Stimulated activated naive CD8-positive, alpha-beta T cell treated with anti-CD3 and anti-CD28 coated beads, Interleukin-15, amount 100 ng/mL, for 72 hours (primary cell): ENCODE results near the gene TAOK1.

ENCODE experiments used
- ATAC-seq: fragments of 150-1000 bp; cut with Tn5 transposase; 2 replicates; pipeline ENCODE4 v1.10.0; 2021; ENCODE audit warnings: mild to moderate bottlenecking, moderate library complexity
- DNase-seq, 2 donors: peaks; one replicate each; pipeline ENCODE4 v3.0.0; 2021 to 2022
- H3K27ac Mint-ChIP-seq, 2 donors: one replicate each; pipeline ENCODE4 v1.8.0; 2022; ENCODE audit warnings: mild to moderate bottlenecking in 2 of 2, mixed read lengths in 2 of 2, moderate library complexity in 2 of 2
- H3K27me3 Mint-ChIP-seq: one replicate; pipeline ENCODE4 v1.8.0; 2022; ENCODE audit warnings: mixed read lengths
- H3K4me1 Mint-ChIP-seq: one replicate; pipeline ENCODE4 v1.8.0; 2022; ENCODE audit warnings: mild to moderate bottlenecking, mixed read lengths
- H3K4me3 Mint-ChIP-seq, 2 donors: one replicate each; pipeline ENCODE4 v1.8.0; 2022; ENCODE audit warnings: mild to moderate bottlenecking in 2 of 2, mixed read lengths in 2 of 2, moderate library complexity in 1 of 2
- H3K9me3 Mint-ChIP-seq, 2 donors: one replicate each; pipeline ENCODE4 v1.8.0; 2022; ENCODE audit warnings: mixed read lengths in 2 of 2

Gene TAOK1

DNA sequence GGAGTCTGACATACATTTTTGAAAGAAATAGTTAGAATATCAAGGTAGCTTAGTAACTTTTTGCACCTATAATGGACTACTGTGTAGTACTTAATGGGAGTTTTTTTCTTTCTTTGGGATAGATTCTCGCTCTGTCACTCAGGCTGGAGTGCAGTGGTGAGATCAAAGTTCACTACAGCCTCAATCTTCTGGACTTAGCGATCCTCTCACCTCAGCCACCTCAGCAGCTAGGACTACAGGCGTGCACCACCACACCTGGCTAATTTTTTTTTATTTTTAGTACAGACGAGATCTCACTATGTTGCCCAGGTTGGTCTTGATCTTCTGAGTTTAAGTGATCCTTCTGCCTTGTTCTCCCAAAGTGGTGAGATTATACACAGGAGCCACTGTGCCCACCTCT is 9.5 kb downstream of the TAOK1 start:
- ATAC-seq (no peak), DNase-seq (no peak)
- H3K9me3 Mint-ChIP-seq = no peaks in the 10 kb centered on the region
- no peak overlapping the region for H3K4me3 Mint-ChIP-seq
- H3K27ac Mint-ChIP-seq = no peak overlapping the region
- no peaks in the 10 kb centered on the region for H3K27me3 Mint-ChIP-seq
- peaks cover 40% of the 10 kb centered on the region for H3K4me1 Mint-ChIP-seq

DNA sequence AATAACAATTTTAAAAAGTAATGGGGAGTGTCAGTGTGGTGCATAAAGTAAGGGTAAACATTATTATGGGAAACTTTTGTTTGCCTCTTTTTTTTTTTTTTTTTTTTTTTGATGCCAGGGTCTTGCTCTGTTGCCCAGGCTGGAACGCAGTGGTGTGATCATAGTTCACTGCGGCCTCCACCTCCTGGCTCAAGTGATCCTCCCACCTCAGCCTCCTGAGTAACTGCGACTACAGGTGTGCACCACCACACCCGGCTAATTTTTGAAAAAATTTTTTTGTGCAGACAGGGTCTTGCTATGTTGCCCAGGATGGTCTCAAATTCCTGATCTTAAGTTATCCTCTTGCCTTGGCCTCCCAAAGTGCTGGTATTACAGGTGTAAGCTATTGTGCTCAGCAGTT is 10.7 kb downstream of the TAOK1 start:
- no peak overlapping the region for H3K4me3 Mint-ChIP-seq
- ATAC-seq (no peak), DNase-seq (no peak)
- peaks cover 34% of the 10 kb centered on the region for H3K4me1 Mint-ChIP-seq
- no peaks in the 10 kb centered on the region for H3K9me3 Mint-ChIP-seq
- H3K27ac Mint-ChIP-seq = peak overlapping the region in 1 of 2 donors; percentile 34
- no peaks in the 10 kb centered on the region for H3K27me3 Mint-ChIP-seq

DNA sequence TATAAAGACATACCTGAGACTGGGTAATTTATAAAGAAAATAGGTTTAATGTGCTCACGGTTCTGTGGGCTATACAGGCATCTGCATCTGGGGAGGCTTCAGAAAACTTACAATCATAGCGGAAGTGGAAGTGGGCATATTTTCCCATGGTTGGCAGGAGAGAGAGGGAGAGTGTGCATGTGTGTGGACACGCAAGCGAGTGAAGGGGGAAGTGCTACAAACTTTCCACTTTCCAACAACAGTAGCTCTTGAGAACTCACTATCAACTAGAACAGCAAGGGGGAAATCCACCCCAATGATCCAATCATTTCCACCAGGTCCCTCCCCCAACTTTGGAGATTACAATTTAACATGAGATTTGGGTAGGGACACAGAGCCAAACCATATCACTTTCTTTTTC is 11.1 kb downstream of the TAOK1 start:
- peaks cover 39% of the 10 kb centered on the region for H3K4me1 Mint-ChIP-seq
- DNase-seq (no peak), ATAC-seq (no peak)
- H3K9me3 Mint-ChIP-seq = no peaks in the 10 kb centered on the region
- no peaks in the 10 kb centered on the region for H3K27me3 Mint-ChIP-seq
- no peak overlapping the region for H3K27ac Mint-ChIP-seq
- no peak overlapping the region for H3K4me3 Mint-ChIP-seq

DNA sequence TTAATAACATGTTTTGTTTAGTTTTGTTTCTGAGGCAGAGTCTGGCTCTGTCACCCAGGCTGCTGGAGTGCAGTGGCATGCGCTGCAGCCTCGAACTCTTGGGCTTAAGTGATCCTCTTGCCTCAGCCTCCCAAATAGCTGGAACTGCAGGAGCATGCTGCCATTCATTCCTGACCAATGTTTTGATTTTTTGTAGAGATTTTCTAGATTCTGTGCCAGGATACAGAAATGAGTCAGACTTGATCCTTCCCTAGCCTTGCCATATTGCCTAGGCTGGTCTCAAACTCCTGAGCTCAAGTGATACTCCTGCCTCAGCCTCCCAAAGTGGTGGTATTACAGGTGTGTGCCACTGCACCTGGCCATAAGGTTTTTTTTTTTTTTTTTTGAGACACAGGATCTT is 17.7 kb downstream of the TAOK1 start:
- H3K27me3 Mint-ChIP-seq = no peaks in the 10 kb centered on the region
- no peak overlapping the region for H3K4me3 Mint-ChIP-seq
- H3K4me1 Mint-ChIP-seq = peaks cover 42% of the 10 kb centered on the region
- no peak for DNase-seq
- no peaks in the 10 kb centered on the region for H3K9me3 Mint-ChIP-seq
- no peak for ATAC-seq
- no peak overlapping the region for H3K27ac Mint-ChIP-seq

DNA sequence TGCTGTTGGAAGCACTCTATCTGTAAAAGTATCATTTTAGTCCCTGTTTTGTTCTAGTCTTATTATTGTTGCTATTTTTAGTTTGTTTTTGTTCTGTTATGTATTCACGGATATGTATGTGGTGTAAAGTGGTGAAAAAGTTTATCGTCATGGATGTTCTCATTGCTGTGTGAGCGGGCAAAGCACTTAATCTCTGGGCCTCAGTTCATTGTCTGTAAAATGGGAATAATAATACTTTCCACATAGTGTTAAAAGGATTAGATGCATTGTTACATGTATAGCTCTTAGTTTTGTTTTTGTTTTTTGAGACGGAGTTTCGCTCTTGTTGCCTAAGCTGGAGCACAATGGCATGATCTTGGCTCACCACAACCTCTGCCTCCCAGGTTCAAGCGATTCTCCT is 19.8 kb downstream of the TAOK1 start:
- Mint-ChIP-seq H3K4me1 (peaks cover 47% of the 10 kb centered on the region), H3K27me3 (no peaks in the 10 kb centered on the region), H3K9me3 (no peaks in the 10 kb centered on the region), H3K4me3 (no peak overlapping the region), H3K27ac (no peak overlapping the region)
- no peak for ATAC-seq
- DNase-seq = no peak

DNA sequence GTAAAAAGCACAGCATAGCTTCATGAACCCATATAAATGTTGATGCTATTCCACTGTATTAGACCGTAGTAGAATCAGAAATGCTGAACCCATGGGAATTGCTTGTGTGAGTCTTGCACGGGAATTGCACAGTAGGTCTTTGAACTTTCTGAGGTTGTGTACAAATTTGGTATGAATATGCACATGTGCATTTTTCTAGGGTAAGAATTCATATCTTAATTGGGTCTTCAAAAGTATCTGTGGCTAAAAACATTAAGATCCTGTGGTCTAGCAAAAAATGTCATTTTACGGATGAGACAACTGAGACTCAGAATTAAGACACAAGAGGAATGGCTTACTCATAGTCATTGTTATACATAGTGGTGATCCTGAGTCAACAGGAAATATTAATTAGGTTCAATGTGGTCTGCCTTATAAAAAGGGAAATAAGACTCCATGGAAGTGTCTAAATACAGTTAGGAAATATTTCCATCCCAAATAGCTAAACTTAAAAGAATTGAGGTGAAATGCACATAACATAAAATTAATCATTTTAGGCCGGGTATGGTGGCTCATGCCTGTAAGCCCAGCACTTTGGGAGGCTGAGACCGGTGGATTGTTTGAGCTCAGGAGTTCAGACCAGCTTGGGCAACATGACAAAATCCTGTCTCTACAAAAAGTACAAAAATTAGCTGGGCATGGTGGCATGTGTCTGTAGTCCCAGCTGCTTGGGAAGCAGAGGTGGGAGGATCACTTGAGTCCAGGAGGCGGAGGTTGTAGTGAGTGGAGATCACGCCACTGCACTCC is 22.8 kb downstream of the TAOK1 start:
- no peak for DNase-seq
- H3K9me3 Mint-ChIP-seq = no peaks in the 10 kb centered on the region
- peak; percentile 75 for ATAC-seq
- H3K27ac Mint-ChIP-seq = no peak overlapping the region
- no peak overlapping the region for H3K4me3 Mint-ChIP-seq
- H3K27me3 Mint-ChIP-seq = no peaks in the 10 kb centered on the region
- peaks cover 38% of the 10 kb centered on the region for H3K4me1 Mint-ChIP-seq

DNA sequence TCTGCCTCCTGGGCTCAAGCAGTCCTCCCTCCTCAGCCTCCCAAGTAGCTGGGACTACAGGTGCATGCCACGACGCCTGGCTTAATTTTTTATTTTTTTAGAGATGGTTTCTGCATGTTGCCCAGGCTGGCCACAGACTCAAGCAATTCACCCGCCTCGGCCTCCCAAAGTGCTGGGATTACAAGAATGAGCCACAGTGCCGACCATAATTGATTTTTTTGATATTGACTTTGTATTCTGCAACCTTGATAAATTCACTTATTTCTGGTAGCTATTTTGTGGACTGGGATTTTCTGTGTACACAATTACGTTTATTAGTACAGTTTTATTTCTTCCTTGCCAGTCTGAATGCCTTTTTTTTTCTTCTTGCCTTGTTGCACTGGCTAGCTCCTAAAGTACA is 30.0 kb downstream of the TAOK1 start:
- DNase-seq = no peak
- no peaks in the 10 kb centered on the region for H3K27me3 Mint-ChIP-seq
- H3K9me3 Mint-ChIP-seq = no peaks in the 10 kb centered on the region
- peak overlapping the region in 1 of 2 donors; percentile 71 for H3K27ac Mint-ChIP-seq
- no peak overlapping the region for H3K4me3 Mint-ChIP-seq
- peaks cover 10% of the 10 kb centered on the region for H3K4me1 Mint-ChIP-seq
- ATAC-seq = no peak

DNA sequence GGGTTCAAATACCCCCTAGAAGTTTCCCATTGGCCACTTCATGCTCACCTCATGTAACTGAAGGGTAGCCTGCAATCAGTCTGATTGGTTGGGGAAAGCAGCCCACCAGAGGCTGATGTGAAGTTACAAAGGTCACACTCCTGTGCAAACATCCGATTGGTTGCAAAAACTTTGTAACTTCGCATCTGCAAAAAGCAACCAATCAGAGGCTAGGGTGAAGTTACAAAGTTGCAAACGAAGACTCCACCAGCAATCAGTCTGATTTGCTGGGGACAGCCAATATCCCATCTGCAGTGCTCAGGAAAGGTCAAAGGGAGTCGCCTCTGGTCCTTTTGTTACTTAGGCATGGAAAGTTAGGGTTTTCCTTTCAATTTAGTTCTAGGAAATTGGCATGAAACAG is 40.1 kb downstream of the TAOK1 start:
- no peak overlapping the region for H3K4me3 Mint-ChIP-seq
- DNase-seq = no peak
- no peaks in the 10 kb centered on the region for H3K27me3 Mint-ChIP-seq
- H3K4me1 Mint-ChIP-seq = peaks cover 18% of the 10 kb centered on the region
- no peak for ATAC-seq
- H3K27ac Mint-ChIP-seq = no peak overlapping the region
- H3K9me3 Mint-ChIP-seq = no peaks in the 10 kb centered on the region

DNA sequence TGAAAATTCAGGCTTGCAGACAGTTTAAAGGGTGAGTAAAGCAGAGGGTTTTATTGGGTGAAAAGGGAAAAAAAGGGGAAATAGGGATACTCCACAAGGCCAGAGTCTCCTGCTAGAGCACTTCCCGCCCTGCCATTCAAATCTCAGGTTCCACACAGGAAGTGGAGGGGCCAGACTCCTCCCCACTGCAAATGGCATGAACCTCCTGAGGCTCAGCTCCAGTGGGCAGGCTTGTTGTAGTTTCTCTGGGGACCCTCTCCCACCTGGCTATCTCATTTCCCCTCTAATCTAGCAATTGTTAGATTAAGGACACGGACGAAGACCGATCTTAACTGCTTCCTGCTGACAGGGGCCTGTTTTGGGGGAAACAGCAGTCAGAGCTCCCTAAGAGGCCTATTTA is 43.4 kb downstream of the TAOK1 start:
- H3K27me3 Mint-ChIP-seq = no peaks in the 10 kb centered on the region
- no peak overlapping the region for H3K4me3 Mint-ChIP-seq
- ATAC-seq (no peak), DNase-seq (no peak)
- no peak overlapping the region for H3K27ac Mint-ChIP-seq
- H3K4me1 Mint-ChIP-seq = peaks cover 18% of the 10 kb centered on the region
- no peaks in the 10 kb centered on the region for H3K9me3 Mint-ChIP-seq

DNA sequence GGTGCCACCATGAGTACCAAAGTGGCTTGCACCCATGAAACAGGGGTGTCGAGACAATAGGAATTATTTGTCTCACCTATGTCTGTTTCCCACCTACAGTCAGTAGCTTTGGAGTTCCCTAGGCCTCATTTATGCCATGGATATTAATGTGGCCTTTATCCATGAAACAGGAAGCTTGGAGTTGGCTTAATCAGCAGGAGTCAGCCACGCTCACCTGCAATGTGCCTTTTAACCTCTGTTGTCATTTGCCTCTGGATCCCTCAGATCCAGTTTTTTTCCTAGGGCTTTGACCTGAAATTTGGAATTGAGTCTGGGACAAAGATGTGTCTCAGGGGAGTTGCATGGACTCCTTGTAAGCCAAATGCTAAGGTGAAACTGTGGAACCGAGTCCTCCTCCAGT is 44.4 kb downstream of the TAOK1 start:
- no peak overlapping the region for H3K27ac Mint-ChIP-seq
- ATAC-seq = no peak
- no peaks in the 10 kb centered on the region for H3K9me3 Mint-ChIP-seq
- H3K27me3 Mint-ChIP-seq = no peaks in the 10 kb centered on the region
- peaks cover 18% of the 10 kb centered on the region for H3K4me1 Mint-ChIP-seq
- DNase-seq = no peak
- H3K4me3 Mint-ChIP-seq = no peak overlapping the region

DNA sequence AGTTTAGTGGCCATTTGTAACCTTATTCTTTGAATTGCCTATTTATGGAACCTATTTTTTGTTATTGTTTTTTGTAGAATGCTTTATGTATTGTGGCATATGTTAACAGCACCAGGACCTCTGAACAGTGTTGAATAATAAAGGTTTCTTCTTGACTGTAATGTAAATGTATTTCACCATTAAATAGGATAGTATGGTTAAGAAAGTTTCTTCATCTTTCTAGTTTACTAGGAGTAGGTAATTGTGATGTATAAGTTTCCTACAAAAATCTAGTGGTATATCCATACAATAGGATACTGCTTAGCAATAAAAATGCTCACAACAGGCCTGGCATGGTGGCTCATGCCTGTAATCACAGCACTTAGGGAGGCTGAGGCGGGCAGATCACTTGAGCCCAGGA is 52.3 kb downstream of the TAOK1 start:
- Mint-ChIP-seq H3K27ac (no peak overlapping the region), H3K4me3 (no peak overlapping the region), H3K4me1 (peaks cover 47% of the 10 kb centered on the region), H3K9me3 (no peaks in the 10 kb centered on the region), H3K27me3 (no peaks in the 10 kb centered on the region)
- DNase-seq = no peak
- no peak for ATAC-seq

DNA sequence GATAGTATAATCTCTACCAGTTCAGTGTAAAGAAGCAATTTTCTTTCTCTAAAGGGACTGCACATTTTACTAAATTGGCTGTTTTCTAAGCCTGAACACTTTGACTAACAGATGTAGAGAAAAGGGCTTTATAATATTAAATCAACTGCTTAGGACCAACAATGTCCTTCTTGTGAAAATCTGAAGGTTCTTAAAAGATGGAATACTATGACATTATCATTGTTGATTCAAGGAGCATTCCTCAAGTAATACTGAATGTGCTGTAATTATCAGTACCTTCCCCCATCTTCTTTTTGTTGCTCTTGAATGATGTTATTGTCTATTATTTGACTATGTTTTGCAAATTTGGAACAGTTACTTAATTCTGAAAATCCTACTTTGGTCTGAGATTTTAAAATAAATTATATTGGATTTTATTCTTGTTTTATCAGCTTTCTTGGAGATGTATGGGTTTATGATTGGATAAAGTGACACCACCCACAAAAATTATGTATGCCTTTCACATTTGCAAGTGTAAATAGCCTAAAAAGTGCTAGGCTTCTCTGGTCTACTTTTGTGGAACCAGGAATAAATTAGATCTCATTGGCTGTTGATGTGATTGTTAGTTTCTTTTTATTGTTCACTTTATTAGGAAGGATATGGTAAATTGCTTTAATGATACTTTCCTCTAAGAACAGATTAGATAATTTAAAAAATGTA is 53.0 kb downstream of the TAOK1 start:
- no peak for ATAC-seq
- Mint-ChIP-seq H3K27me3 (no peaks in the 10 kb centered on the region), H3K4me3 (no peak overlapping the region), H3K9me3 (no peaks in the 10 kb centered on the region), H3K27ac (no peak overlapping the region), H3K4me1 (peaks cover 54% of the 10 kb centered on the region)
- DNase-seq = no peak

DNA sequence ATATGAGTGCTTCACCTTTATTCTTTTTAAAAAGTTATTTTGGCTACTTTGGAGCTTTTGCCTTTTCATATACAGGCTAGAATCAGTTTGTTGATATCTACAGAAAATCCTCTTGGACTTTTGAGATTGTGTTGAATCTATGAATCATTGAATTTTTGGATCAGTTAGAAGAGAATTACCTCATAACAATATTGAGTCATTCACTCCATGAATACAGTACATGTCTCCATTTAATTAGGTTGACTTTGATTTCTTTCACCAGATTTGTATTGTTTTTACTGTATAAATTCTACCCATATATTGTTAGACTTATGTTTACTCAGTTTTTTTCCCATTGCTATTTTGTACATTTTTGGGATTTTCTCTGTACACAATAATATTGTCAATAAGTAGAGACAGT is 54.4 kb downstream of the TAOK1 start:
- no peak for DNase-seq
- Mint-ChIP-seq H3K4me1 (peaks cover 56% of the 10 kb centered on the region), H3K9me3 (no peaks in the 10 kb centered on the region), H3K27me3 (no peaks in the 10 kb centered on the region), H3K4me3 (no peak overlapping the region), H3K27ac (no peak overlapping the region)
- no peak for ATAC-seq

DNA sequence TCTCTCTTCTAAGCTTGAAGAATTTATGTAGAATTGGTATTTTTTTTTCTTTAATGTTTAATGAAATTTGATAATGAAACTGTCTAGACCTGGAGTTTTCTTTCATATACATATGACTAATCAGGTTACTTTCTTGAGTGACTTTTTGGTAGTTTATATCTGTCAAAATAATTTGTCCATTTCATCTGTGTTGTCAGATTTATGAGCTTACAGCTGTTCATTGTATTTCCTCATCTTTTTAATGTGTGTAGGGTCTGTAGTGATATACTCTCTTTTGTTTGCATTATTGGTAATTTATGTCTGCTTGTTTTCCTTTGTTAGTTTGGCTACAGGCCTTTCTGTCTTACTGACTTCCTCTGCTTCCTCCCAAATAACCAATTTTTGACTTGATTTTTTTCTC is 55.7 kb downstream of the TAOK1 start:
- Mint-ChIP-seq H3K27me3 (no peaks in the 10 kb centered on the region), H3K27ac (no peak overlapping the region), H3K4me1 (peaks cover 62% of the 10 kb centered on the region)

DNA sequence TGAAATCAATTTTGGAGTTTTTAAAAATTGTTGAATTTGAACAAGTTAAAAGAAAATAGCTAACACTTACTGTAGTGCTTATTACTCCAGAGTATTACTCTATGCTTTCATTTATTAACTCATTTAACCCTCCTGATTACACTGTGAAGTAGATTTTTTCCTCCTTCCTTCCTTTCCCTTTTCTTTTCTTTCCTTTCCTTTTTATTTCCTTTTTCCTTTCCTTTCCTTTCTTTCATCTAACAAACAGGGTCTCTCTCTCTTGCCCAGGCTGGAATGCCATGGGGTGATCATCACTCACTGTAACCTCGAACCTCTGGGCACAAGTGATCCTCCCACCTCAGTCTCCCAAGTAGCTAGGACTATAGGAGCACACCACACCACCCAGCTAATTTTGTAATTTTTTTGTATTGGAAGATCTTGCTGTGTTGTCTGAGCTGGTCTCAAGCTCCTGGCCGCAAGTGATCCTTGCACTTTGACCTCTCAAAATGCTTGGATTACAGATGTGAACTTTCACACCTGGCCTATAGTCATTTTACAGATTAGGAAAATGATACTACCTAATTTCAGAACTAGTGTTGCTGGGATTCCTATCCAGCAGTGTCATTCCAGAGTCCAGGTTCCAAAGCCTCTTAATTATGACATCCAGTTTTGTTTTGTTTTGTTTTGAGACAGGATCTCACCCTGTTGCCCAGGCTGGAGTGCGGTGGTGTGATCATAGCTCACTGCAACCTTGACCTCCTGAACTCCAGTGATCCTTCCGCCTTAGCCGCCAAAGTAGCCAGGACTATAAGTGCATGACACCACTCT is 59.9 kb downstream of the TAOK1 start:
- H3K4me3 Mint-ChIP-seq = no peak overlapping the region
- no peak for DNase-seq
- H3K27ac Mint-ChIP-seq = no peak overlapping the region
- H3K4me1 Mint-ChIP-seq = peaks cover 35% of the 10 kb centered on the region
- ATAC-seq = no peak
- H3K27me3 Mint-ChIP-seq = no peaks in the 10 kb centered on the region
- H3K9me3 Mint-ChIP-seq = no peaks in the 10 kb centered on the region

More for the DNA sequence above, 55.7 kb downstream of the TAOK1 start:
- no peak overlapping the region for H3K4me3 Mint-ChIP-seq
- ATAC-seq (no peak), DNase-seq (no peak)
- no peaks in the 10 kb centered on the region for H3K9me3 Mint-ChIP-seq
